Stimulated activated naive B cell treated with anti-CD40 and anti-IgM and Interleukin-4, amounts not matched to agents 10 μg/mL and 1 μg/mL and 100 μg/mL, for 72 hours (primary cell): ENCODE results near the gene ATRN.
"Not testable (repeated sequence)": the region's sequence is repeated elsewhere in the genome, so short reads cannot be mapped to it uniquely, and the experiment has no call there.

Source experiments
- ATAC-seq, 2 donors: fragments of 150-1000 bp; cut with Tn5 transposase; replicated peaks; 2 replicates each; pipeline ENCODE4 v1.10.0; 2021; ENCODE audit warnings: moderate library complexity in 1 of 2
- DNase-seq: peaks from one replicate; pipeline ENCODE4 v3.0.0; 2021
- H3K27ac Mint-ChIP-seq: one replicate; pipeline ENCODE4 v1.8.0; 2022; ENCODE audit warnings: mild to moderate bottlenecking, mixed read lengths
- H3K27me3 Mint-ChIP-seq, 2 donors: one replicate each; pipeline ENCODE4 v1.8.0; 2022; ENCODE audit warnings: mixed read lengths in 2 of 2
- H3K36me3 Mint-ChIP-seq, 2 donors: one replicate each; pipeline ENCODE4 v1.8.0; 2022; ENCODE audit warnings: mixed read lengths in 2 of 2, mild to moderate bottlenecking in 1 of 2
- H3K4me1 Mint-ChIP-seq, 2 donors: one replicate each; pipeline ENCODE4 v1.8.0; 2022; ENCODE audit warnings: mixed read lengths in 2 of 2, mild to moderate bottlenecking in 1 of 2
- H3K4me3 Mint-ChIP-seq, 2 donors: one replicate each; pipeline ENCODE4 v1.8.0; 2022; ENCODE audit warnings: mild to moderate bottlenecking in 2 of 2, mixed read lengths in 2 of 2, moderate library complexity in 1 of 2
- H3K9me3 Mint-ChIP-seq, 2 donors: one replicate each; pipeline ENCODE4 v1.8.0; 2022; ENCODE audit warnings: mixed read lengths in 2 of 2, mild to moderate bottlenecking in 1 of 2

Gene ATRN

DNA sequence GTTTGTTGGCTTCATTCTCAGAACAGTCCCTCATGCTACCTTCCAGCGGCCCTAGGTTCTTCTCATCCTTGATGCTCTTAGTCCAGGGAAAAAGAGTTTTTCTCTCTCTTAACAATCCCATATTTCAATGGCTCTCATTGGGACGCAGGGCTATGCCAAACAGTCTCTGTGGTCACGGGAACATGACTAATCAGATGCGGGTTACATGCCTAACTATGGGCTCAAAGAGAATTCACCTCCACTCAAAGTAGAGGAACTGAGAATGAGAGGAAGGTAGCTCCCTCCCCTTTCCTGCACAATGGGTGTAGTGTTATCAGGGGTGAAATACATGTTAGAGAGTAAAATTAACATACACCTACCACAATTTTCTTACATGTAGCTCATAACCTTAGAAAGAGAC, 18.1 kb upstream of the ATRN start:
- Mint-ChIP-seq H3K4me1 (peaks cover 0 to 3% of the 10 kb centered on the region in 2 donors), H3K27ac (no peak overlapping the region), H3K36me3 (no peaks in the 10 kb centered on the region), H3K9me3 (no peaks in the 10 kb centered on the region), H3K27me3 (peaks cover 12 to 22% of the 10 kb centered on the region in 2 donors), H3K4me3 (no peak overlapping the region)
- peak; percentile 70 to 90 for ATAC-seq
- DNase-seq = no peak

DNA sequence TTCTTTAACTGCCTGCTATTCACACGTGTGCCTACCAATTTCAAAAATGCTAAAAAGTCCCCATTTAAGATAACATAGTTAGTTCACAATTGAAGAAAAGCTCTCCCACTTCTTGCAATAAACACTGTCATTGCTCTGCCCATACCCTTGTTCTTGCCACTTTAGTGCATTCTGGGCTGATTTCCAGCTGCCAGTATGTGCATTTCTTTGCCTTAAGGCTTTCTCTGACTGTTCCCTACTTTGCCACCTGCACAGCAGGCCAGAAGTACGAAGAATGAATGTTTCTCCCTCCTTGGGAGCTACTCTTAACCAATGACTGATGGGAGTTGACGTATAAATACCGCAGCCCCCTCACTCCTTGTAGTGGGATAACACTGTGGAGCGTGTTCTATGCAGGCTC, 16.0 kb upstream of the ATRN start:
- DNase-seq = no peak

DNA sequence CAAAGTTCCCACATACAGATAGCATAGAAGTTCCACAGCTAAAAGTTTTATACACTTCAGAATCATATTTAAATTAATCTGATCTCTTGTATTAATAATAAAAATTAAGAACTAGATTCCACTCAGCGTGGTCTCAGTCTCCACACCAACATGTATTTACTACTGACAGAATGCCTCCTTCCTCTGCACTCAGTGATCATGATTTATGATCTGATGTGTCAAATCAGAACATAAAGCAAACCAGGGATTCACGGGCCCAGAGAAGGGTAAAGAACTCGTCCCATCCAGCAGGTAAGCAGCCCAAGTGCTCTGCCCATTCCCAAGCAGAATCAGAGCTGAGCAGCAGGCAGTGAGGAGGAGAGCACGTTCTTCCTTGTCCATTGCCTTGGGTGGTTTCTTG, 14.2 kb upstream of the ATRN start:
- peaks cover 0 to 3% of the 10 kb centered on the region in 2 donors for H3K4me1 Mint-ChIP-seq
- peaks cover 12 to 26% of the 10 kb centered on the region in 2 donors for H3K27me3 Mint-ChIP-seq
- no peak overlapping the region for H3K4me3 Mint-ChIP-seq
- no peaks in the 10 kb centered on the region for H3K9me3 Mint-ChIP-seq
- no peaks in the 10 kb centered on the region for H3K36me3 Mint-ChIP-seq
- H3K27ac Mint-ChIP-seq = no peak overlapping the region
- DNase-seq (no peak), ATAC-seq (no peak)

More for the DNA sequence above, 16.0 kb upstream of the ATRN start:
- peaks cover 12 to 22% of the 10 kb centered on the region in 2 donors for H3K27me3 Mint-ChIP-seq
- no peaks in the 10 kb centered on the region for H3K36me3 Mint-ChIP-seq
- no peak overlapping the region for H3K27ac Mint-ChIP-seq
- peaks cover 0 to 3% of the 10 kb centered on the region in 2 donors for H3K4me1 Mint-ChIP-seq
- no peaks in the 10 kb centered on the region for H3K9me3 Mint-ChIP-seq
- no peak overlapping the region for H3K4me3 Mint-ChIP-seq
- ATAC-seq = no peak

DNA sequence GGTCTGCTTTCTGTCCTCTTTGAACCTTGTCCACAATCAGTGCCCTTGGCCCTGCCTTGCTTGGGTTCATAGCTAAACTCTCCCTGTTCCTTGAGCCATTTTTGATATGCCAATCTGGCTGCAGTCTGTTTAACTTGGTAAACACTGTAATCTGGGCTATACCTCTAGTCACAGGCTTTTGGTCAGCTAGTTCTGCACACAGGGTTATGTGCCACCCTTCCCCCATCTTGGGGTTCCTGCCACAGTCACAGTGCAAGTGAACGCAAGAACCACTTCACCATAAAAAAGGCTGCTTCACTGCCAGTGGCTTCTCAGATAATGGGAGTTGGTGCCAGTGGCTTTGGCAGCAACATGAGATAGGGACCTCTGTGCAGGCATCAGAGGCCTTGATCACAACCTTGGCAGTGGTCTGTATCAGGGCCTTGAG, 10.9 kb upstream of the ATRN start:
- H3K4me3 Mint-ChIP-seq = no peak overlapping the region
- no peaks in the 10 kb centered on the region for H3K36me3 Mint-ChIP-seq
- H3K4me1 Mint-ChIP-seq = no peaks in the 10 kb centered on the region
- ATAC-seq (no peak), DNase-seq (no peak)
- H3K9me3 Mint-ChIP-seq = no peaks in the 10 kb centered on the region
- H3K27ac Mint-ChIP-seq = no peak overlapping the region
- H3K27me3 Mint-ChIP-seq = peaks cover 7 to 23% of the 10 kb centered on the region in 2 donors

DNA sequence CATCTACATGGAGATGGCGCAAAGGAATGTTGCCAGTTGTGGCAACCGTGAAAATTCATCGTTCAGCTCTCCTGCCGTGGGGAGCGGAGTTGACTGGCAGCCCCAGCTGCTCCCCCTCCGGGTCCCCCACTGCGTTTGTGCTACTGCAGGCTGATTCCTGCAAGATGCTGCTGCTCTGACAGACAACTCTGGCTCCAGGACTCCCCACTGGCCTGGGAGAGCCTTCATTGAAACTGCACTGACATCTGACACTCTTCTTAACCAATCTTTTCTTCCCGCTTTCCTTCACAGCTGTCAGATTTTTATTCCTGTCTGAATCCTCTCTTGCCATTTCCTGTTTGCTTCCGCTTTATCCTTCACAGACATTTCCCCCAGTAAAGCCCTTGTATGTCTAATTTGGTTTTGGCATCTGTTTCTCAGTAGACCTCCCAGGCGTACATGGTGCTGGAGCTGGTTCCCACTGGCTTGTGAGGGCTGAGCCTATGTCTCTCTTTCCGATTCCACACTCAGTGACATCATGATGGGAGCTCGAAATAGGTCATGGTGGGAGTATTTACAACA, 9.5 kb upstream of the ATRN start:
- H3K36me3 Mint-ChIP-seq = no peaks in the 10 kb centered on the region
- no peaks in the 10 kb centered on the region for H3K9me3 Mint-ChIP-seq
- no peak overlapping the region for H3K4me3 Mint-ChIP-seq
- no peak overlapping the region for H3K27ac Mint-ChIP-seq
- ATAC-seq (no peak), DNase-seq (no peak)
- H3K4me1 Mint-ChIP-seq = no peaks in the 10 kb centered on the region
- peaks cover 10 to 26% of the 10 kb centered on the region in 2 donors for H3K27me3 Mint-ChIP-seq

DNA sequence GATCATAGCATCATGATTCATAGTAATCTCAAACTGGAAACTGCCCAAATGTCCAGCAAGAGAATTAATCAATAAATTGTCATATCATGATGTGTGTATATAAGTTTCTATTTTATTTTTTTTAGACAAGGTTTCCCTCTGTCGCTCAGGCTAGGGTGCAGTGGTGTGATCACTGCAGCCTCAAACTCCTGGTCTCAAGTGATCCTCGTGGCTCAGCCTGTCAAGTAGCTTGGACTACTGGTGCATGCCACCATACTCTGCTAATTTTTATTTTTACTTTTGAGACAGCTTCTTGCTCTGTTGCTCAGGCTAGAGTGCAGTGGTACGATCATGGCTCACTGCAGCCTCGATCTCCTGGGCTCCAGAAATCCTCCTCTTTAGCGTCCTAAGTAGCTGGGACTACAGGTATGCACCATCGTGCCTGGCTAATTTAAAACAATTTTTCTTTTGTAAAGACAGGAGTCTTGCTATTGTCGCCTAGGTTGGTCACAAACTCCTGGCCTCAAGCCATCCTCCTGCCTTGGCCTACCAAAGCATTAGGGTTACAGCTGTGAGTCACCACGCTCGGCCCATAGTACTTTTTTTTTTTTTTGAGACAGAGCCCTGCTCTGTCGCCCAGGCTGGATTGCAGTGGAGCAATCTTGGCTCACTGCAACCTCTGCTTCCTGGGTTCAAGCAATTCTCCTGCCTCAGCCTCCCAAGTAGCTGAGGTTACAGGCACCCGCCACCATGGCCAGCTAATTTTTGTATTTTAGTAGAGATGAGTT, 8.7 kb upstream of the ATRN start:
- H3K36me3 Mint-ChIP-seq = no peaks in the 10 kb centered on the region
- ATAC-seq = no peak
- peaks cover 10 to 27% of the 10 kb centered on the region in 2 donors for H3K27me3 Mint-ChIP-seq
- no peaks in the 10 kb centered on the region for H3K4me1 Mint-ChIP-seq
- H3K4me3 Mint-ChIP-seq = no peak overlapping the region
- no peaks in the 10 kb centered on the region for H3K9me3 Mint-ChIP-seq
- no peak overlapping the region for H3K27ac Mint-ChIP-seq
- no peak for DNase-seq

DNA sequence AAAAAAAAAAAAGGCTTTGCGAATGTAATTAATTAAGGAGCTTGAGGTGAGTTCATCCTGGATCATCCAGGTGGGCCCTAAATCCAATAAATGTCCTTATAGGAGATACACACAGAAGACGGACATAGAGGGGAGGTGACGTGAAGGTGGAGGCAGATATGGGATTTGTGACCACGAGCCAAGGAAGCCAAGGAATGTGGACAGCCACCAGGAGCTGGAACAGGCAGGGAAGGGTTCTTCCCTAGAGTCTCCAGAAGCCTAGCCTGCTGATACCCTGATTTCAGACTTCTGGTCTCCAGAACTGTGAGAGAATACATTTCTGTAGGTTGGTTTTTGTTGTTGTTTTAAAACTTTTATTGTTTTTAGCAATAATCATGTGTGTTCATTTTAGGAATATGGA, 6.7 kb upstream of the ATRN start:
- no peaks in the 10 kb centered on the region for H3K36me3 Mint-ChIP-seq
- no peak for ATAC-seq

DNA sequence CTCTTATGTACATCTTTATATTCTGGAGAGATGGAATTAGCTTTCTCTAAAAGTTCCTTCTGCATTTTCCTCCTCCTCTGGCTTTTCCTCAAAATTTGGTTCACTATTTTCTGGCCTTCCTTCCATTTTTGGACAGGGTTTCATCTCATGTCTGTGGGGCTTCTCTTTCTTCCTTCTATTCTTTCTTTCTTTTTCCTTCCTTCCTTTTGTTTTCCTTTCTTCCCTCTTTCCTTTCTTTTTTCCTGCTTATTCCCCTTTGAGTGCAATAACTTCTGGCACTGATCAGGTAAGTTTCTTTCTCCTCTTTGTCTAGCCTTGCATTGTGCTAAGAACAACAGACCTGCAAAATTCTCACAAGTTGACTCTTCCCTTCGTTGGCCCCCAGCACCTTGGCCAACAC, 5.5 kb upstream of the ATRN start:
- no peak overlapping the region for H3K27ac Mint-ChIP-seq
- H3K27me3 Mint-ChIP-seq = peaks cover 10 to 27% of the 10 kb centered on the region in 2 donors
- H3K4me3 Mint-ChIP-seq = no peak overlapping the region
- ATAC-seq (no peak), DNase-seq (no peak)
- peaks cover 0 to 2% of the 10 kb centered on the region in 2 donors for H3K4me1 Mint-ChIP-seq
- H3K36me3 Mint-ChIP-seq = no peaks in the 10 kb centered on the region
- no peaks in the 10 kb centered on the region for H3K9me3 Mint-ChIP-seq

More for the DNA sequence above, 6.7 kb upstream of the ATRN start:
- H3K4me3 Mint-ChIP-seq = no peak overlapping the region
- no peaks in the 10 kb centered on the region for H3K9me3 Mint-ChIP-seq
- no peak overlapping the region for H3K27ac Mint-ChIP-seq
- H3K4me1 Mint-ChIP-seq = no peaks in the 10 kb centered on the region
- peaks cover 10 to 27% of the 10 kb centered on the region in 2 donors for H3K27me3 Mint-ChIP-seq
- no peak for DNase-seq

DNA sequence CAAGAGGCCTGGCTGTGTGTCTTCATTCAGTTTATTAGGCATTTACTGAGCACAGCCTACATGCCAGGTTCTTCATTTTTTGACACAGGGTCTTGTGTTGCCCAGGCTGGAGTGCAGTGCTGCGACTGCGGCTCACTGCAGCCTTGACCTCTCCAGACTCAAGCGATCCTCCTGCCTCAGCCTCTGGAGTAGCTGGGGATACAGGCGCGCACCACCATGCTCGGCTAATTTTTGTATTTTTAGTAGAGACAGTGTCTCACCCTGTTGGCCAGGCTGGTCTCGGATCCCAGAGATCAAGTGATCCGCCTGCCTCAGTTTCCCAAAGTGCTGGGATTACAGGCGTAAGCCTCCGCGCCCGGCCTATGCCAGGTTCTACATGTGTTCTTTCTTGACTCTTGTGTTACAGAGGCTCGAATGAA, 601 bp upstream of the ATRN start:
- peaks cover 8 to 12% of the 10 kb centered on the region in 2 donors for H3K27me3 Mint-ChIP-seq
- peak overlapping the region; percentile 90 for H3K4me3 Mint-ChIP-seq
- ATAC-seq = no peak
- DNase-seq = no peak
- H3K36me3 Mint-ChIP-seq = peaks cover 4 to 14% of the 10 kb centered on the region in 2 donors
- peaks cover 29 to 32% of the 10 kb centered on the region in 2 donors for H3K4me1 Mint-ChIP-seq
- H3K9me3 Mint-ChIP-seq = no peaks in the 10 kb centered on the region
- H3K27ac Mint-ChIP-seq = peak overlapping the region; percentile 94

DNA sequence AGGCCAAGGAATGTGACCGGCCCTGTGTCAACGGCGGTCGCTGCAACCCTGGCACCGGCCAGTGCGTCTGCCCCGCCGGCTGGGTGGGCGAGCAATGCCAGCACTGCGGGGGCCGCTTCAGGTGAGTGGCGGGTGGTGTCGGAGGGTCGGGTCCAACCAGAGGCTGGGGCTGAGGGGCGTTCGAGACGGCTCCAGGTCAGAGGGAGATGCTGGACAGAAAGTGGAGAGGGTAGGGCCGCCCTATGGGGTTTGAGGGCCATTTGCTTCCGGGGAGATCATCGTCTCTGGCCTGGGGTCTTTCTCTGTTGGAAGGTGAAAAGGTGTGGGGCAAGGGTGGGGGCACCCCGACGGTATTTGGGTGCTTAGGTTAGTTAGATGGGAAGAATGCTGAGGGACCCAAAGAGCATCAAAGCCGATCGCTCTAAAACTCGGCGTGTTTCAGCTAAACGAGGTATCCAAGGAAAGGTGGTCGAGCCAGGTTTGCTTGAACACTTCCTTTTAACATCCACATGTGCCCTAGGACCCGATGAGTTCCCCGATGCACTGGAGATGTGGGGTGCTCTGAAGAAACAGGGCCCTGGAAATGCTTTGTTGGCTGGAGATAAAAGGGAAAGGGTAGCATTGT, 691 bp downstream of the ATRN start:
- ATAC-seq (no peak), DNase-seq (no peak)
- Mint-ChIP-seq H3K27me3 (no peaks in the 10 kb centered on the region), H3K4me3 (peak overlapping the region; percentile 90), H3K4me1 (peaks cover 29 to 32% of the 10 kb centered on the region in 2 donors), H3K9me3 (no peaks in the 10 kb centered on the region), H3K36me3 (peaks cover 4 to 14% of the 10 kb centered on the region in 2 donors), H3K27ac (peak overlapping the region; percentile 94)

DNA sequence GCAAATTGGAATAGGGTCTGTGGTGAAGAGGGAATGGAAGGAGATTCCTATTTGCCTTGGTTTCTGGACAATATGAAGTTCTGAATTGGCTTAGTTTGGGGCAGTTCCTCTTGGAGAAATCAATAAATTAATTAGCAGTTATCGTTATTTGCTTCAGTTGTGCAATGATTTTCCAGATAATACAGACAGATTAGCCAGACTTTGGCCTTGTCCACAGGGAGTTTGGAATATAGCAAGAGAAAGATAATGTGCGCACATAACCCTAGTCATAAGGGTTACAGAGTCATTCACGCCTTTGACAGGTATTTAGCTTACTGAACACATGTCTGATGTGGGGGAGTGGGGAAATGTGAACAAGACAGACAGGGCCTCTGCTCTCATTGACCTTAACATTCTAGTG, 1.3 kb downstream of the ATRN start:
- Mint-ChIP-seq H3K27ac (peak overlapping the region; percentile 94), H3K9me3 (no peaks in the 10 kb centered on the region)

DNA sequence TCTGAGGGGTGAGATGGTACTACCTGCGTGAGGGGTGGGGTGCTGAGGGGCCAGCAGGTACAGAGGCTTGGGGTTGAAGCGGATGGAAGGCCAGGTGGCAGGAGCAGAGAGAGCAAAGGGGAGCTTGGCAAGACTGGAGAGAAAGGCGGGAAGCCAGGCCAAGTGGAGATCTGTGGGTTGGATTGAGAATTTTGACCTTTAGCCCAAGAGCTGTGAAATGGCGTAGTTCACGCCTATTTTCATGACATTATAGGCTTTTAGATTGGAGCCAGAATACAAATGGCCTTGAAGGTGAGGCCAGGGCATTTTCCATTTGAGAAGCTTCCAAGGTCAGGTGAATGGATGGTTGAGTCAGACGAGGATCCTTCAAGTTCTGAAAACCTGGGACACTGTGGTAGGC, 2.5 kb downstream of the ATRN start:
- H3K27me3 Mint-ChIP-seq = no peaks in the 10 kb centered on the region
- peaks cover 4 to 14% of the 10 kb centered on the region in 2 donors for H3K36me3 Mint-ChIP-seq
- peak overlapping the region in 1 of 2 donors; percentile 18 for H3K4me3 Mint-ChIP-seq
- no peaks in the 10 kb centered on the region for H3K9me3 Mint-ChIP-seq
- ATAC-seq (no peak), DNase-seq (no peak)
- peak overlapping the region; percentile 86 for H3K27ac Mint-ChIP-seq
- peaks cover 34 to 38% of the 10 kb centered on the region in 2 donors for H3K4me1 Mint-ChIP-seq

More for the DNA sequence above, 1.3 kb downstream of the ATRN start:
- ATAC-seq = no peak
- no peak for DNase-seq
- peaks cover 29 to 32% of the 10 kb centered on the region in 2 donors for H3K4me1 Mint-ChIP-seq
- H3K27me3 Mint-ChIP-seq = no peaks in the 10 kb centered on the region
- H3K4me3 Mint-ChIP-seq = peak overlapping the region; percentile 90
- peaks cover 4 to 14% of the 10 kb centered on the region in 2 donors for H3K36me3 Mint-ChIP-seq

DNA sequence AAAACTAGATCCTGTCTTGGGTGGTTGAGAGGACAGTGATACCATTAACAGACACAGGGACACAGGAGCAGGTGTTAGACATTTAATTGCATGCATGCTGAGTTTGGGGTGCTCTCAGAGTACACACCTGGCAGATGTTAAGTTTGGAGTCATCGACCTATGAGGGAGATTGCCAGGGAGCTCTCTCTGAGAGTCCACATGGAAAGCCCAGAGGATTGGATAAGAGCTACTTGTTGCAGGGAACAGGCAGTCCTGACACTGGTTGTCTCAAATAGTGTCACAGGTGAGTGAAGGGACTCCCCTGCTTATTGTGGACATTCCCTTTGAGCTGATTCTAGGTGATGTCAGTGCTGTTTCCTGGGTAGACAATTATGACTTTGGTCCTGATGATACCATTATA, 3.1 kb downstream of the ATRN start:
- DNase-seq (no peak), ATAC-seq (peak in 1 of 2 donors; percentile 19)
- peaks cover 35 to 44% of the 10 kb centered on the region in 2 donors for H3K4me1 Mint-ChIP-seq
- no peaks in the 10 kb centered on the region for H3K27me3 Mint-ChIP-seq
- no peak overlapping the region for H3K4me3 Mint-ChIP-seq
- no peaks in the 10 kb centered on the region for H3K9me3 Mint-ChIP-seq
- peaks cover 4 to 14% of the 10 kb centered on the region in 2 donors for H3K36me3 Mint-ChIP-seq
- peak overlapping the region; percentile 86 for H3K27ac Mint-ChIP-seq

DNA sequence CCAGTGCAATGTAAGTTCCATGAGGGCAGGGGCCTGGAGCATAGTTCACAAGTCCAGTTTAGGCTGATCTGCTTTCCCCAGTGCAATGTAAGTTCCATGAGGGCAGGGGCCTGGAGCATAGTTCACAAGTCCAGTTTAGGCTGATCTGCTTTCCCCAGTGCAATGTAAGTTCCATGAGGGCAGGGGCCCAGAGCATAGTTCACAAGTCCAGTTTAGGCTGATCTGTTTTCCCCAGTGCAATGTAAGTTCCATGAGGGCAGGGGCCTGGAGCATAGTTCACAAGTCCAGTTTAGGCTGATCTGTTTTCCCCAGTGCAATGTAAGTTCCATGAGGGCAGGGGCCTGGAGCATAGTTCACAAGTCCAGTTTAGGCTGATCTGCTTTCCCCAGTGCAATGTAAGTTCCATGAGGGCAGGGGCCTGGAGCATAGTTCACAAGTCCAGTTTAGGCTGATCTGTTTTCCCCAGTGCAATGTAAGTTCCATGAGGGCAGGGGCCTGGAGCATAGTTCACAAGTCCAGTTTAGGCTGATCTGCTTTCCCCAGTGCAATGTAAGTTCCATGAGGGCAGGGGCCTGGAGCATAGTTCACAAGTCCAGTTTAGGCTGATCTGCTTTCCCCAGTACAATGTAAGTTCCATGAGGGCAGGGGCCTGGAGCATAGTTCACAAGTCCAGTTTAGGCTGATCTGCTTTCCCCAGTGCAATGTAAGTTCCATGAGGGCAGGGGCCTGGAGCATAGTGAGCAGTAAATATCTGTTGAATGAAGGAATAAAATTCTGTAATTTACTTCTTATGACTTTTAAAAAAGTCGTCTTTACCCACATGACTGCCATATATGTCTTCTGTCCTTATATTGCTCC, 6.4 kb downstream of the ATRN start:
- not testable (repeated sequence) for ATAC-seq, H3K27me3 Mint-ChIP-seq, H3K27ac Mint-ChIP-seq, DNase-seq, H3K9me3 Mint-ChIP-seq, H3K4me3 Mint-ChIP-seq
- peaks cover 41 to 58% of the 10 kb centered on the region in 2 donors for H3K4me1 Mint-ChIP-seq
- H3K36me3 Mint-ChIP-seq = peaks cover 4 to 17% of the 10 kb centered on the region in 2 donors
